ENCODE data around the gene OLFML2A.
"Not testable (repeated sequence)": the region's sequence is repeated elsewhere in the genome, so short reads cannot be mapped to it uniquely, and the experiment has no call there.

The OLFML2A gene

GRCh38 chr9:124831642-124832364 is 54.9 kb downstream of the OLFML2A start:
- no peak for DNase-seq

DNA sequence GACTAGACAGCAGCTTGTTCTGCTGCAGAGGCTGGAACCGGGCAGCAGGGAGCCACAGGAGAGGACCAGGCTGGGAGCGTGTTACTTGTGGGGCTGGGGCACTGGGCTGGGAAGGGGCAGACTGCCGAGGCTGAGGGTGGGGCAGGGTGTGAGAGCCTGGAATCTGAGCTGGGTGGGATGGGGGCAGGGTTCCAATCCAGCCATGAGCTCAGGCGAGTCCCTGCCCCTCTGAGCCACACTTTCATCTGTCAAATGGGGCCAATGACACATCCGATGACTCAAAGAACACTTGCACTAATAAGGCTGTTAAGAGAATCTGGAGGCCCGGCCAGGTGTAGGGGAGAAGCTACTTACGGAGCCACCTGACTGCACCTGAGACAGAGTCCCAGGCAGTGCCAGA is 57.7 kb downstream of the OLFML2A start:
- no peak for DNase-seq

DNA sequence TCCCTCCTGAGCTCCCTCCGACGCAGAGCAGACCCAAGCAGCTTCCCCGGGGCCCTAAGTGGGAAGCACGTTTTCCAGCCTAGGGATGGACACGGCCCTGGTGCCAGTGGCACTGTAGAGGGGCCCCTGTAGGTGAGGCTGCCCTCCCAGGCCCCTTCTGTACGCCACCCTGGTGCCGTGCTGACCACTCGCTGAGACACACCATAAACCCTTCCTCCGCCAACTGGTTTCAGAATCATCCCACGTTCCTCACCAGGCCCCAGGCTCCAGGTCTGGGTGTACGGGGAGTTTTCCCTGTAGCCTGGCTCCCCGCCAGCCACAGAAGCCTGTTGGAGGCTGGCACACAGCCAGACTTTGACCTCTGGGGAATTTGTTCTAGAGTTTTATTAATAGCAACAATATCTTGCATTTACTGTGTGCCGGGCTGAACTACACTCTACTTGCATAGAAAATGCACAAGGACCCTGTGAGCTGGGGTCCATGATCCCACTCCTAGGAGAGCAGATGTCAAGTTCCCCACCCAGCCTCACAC is 58.2 kb downstream of the OLFML2A start:
- peak; percentile 76 for DNase-seq

GRCh38 chr9:124838132-124838531 is 61.2 kb downstream of the OLFML2A start:
- DNase-seq: not testable (repeated sequence)

DNA sequence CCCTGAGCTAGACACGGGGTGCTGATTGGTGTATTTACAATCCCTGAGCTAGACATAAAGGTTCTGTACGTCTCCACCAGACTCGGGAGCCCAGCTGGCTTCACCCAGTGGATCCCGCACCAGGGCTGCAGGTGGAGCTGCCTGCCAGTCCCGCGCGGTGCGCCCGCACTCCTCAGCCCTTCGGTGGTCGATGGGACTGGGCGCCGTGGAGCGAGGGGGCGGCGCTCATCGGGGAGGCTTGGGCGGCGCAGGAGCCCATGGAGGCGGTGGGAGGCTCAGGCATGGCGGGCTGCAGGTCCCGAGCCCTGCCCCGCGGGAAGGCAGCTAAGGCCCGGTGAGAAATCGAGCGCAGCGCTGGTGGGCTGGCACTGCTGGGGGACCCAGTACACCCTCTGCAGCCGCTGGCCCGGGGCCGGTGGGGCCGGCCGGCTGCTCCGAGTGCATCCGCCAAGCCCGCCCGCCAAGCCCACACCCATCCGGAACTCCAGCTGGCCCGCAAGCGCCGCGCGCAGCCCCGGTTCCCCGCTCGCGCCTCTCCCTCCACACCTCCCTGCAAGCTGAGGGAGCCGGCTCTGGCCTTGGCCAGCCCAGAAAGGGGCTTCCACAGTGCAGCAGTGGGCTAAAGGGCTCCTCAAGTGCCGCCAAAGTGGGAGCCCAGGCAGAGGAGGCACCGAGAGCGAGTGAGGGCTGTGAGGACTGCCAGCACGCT is 61.8 kb downstream of the OLFML2A start:
- DNase-seq: not testable (repeated sequence)

DNA sequence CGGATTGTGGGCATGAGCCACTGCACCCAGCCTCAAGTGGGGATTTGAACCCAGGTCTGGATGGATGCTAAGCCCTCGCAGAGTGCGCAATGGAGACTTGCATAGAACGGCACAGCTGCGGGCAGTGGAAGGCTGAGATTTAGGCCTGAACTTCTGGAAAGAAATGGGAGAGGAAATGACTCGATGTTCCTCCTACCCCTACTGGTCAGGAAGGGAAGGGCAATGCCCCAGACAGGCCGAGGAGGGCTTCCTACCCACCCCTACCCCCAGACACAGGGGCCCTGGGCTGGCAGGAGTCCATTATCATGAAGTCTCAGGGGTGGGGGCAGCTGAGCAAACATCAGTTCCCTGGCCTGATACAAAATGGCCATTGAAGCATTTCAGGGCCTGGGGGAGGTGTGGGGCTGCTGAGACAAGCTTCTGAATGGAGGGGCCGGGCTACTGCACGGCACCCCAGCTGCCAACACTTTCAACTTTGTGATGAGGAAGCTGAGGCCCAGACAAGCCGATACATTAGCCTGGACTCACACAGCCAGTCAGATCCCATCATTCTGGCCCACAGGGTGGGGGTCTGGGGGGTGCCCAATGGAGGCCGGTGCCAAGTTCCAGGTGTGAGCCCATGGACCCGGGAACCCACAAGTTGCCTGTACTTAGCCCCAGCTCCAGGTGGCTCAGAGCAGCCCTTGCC is 62.8 kb downstream of the OLFML2A start:
- DNase-seq: no peak

- peak; percentile 47 for DNase-seq
These were observed 63.4 kb downstream of the OLFML2A start for GRCh38 chr9:124840300-124840833.

GRCh38 chr9:124841075-124841821 is 64.3 kb downstream of the OLFML2A start:
- DNase-seq: no peak

DNA sequence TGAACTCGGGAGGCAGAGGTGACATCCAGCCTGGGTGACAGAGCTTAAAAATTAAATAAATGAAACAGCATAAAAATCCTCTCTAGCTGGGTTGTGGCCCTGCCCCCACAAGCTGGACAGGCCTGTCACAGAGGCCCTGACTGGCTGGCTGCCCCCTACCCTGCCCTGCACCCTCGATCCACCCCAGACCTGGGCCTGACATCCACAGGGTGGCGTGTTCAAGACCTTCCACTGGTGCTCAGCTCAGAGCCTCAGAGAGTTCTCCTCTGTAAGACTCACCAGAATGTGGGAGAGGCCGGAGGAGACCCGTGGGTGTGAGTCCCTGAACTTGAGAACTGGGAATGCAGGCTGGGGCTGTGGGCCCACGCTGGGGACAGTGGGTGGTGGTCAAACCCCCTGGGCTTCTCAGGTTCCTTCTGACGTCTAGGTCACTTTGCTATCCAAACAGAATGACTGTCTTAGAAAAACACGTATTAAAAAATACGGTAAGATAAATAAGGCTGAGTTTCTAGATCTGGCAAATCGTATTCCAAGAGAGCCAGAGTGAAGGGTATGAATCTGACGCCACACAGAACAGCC is 66.6 kb downstream of the OLFML2A start:
- DNase-seq: no peak

GRCh38 chr9:124844291-124844690 is 67.4 kb downstream of the OLFML2A start:
- no peak for DNase-seq

- not testable (repeated sequence) for DNase-seq
These were observed 69.5 kb downstream of the OLFML2A start for GRCh38 chr9:124846467-124846866.

- DNase-seq: no peak
These were observed 70.0 kb downstream of the OLFML2A start for GRCh38 chr9:124846969-124847368.

- DNase-seq: no peak
These were observed 72.9 kb downstream of the OLFML2A start for GRCh38 chr9:124849801-124850200.

DNA sequence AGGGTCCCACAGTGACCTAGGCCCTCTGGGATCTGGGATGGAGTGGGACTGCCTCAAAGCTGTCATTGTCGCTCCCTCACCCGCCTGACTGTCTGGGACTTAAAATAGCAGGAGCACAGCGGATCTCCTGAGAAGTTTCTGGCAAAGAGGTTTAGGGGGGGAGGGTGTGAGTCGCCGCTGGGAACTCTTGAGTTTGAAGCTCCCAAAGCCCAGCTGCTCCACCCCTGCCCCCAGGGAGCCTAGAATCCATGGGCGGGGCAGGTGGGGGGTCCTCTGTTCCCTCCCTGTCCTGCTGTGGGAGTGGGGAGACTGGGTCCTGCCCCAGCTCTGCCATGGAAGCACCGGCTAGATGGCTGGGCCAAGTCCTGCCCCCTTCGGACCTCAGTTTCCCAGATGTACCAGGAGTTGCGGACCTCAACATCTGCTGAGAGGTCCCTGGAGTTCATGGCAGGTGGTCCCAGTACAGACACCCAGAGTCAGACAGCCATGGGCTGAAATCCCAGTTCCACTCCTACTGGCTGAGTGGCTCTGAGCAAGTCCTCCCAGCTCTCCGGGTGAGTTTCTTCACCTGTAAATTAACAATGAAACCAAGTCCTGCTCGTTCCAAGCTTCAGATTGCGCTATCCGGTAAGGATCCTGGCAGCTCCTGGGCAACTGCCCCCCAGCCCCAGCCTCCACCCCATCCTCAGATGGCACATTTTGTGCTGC is 75.3 kb downstream of the OLFML2A start:
- DNase-seq: no peak

DNA sequence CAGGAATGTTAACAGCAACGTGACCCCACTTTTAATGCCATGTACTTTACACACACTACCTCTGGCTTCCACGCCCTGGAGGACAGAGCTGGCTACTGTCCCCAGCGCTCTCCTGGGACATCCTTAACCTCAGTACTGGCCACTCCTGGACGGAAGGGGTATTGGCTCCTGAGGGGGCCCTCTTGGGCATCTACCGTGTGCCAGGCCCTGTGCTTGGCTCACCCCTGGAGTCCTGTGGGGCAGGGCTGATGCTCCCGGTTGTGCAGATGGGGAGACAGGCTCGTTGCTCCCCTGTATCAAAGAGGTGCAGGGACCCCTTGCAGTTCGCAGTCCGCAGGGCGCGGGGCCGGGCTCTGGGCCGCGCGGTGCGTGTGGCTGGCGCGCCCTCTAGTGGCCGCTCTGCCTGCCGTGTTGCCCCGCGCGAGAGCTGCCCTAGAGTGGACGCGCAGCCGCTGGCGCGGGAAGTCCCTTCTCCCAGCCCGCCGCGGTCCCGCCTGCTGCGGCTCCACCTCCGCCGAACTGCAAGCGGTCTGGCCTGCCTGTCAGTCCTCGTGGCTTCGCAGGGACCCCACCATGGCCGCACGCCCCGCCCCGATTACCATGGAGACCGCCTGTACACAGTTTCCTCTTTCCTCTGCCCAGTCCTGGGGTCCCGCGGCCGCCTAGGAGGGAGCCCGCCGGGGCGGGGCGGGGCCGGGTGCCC is 76.0 kb downstream of the OLFML2A start, which contains the start of gene WDR38:
WDR38 (plus strand) TSS at position 632 of the 703 bp plus-strand sequence. CDS start 72 bp downstream, outside the sequence.
- DNase-seq: peak; percentile 45

DNA sequence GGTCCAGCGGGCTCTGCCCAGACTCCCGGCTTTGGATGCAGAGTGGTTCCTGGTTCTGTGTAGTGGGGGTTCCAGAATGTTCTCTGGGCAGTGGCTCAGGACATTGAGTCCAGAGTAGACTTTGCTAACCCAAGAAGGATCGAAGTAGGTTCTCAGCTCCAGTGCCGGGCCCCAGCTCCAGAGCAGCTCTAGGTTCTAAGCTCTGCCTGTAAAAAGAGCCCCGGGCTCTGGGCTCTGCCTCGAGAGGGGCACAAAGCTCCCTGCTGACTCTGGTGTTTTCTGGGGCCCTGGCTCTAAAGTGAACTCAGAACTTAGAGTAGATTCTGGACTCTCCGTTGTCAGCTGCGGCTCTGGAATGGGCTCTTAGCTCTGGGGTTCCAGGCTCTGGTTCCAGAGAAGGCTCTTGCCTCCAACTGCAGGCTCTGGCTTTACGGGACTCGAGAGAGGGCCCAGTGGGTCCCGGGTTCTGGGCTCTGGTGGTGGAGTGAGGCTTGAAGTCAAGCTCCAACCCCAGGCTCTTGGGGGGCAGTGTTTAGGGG is 76.7 kb downstream of the OLFML2A start:
- no peak for DNase-seq

DNA sequence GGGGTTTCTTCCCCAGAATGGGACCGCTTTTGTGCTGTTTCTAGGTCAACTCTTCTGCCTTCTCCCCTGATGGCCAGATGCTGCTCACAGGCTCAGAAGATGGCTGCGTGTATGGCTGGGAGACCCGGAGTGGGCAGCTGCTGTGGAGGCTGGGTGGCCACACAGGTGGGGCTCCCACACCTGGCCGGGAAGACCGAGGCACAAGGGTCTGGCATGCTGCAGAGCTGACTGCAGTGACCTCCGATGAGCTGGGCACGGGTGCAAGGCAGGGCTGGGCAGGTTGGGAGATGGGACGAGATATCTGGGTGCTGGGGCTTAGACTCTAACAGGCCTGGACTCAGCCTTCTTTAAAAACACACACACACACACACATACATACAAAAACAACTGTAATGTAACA is 77.2 kb downstream of the OLFML2A start:
- DNase-seq: no peak

DNA sequence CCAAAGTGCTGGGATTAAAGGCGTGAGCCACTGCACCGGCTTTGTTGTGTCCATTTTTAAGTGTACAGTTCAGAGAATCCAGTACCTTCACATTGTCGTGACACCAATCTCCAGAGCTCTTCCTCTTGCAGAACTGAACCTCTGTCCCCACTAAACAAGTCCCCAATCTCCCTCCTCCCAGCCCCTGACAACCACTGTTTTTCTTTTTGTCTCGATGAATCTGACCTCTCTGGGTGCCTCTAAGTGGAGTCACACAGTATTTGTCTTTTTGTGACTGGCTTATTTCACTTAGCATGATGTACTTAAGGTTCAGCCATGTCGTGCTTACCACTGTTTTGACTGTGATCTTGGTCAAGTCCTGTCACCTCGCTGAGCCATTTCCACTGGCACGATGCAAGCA is 77.9 kb downstream of the OLFML2A start:
- DNase-seq: no peak

DNA sequence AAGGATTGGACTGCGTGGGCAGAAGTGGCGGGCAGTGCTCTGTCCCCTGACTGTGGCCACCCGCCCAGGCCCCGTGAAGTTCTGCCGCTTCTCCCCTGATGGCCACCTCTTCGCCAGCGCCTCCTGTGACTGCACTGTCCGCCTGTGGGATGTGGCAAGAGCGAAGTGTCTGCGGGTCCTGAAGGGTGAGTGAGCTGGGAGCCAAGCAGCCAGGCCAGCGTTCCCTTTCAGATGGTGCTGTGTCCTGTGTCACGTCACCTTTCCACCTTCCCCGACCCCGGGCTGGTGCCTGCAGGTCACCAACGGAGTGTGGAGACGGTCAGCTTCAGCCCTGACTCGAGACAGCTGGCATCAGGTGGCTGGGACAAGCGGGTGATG is 78.6 kb downstream of the OLFML2A start:
- no peak for DNase-seq

DNA sequence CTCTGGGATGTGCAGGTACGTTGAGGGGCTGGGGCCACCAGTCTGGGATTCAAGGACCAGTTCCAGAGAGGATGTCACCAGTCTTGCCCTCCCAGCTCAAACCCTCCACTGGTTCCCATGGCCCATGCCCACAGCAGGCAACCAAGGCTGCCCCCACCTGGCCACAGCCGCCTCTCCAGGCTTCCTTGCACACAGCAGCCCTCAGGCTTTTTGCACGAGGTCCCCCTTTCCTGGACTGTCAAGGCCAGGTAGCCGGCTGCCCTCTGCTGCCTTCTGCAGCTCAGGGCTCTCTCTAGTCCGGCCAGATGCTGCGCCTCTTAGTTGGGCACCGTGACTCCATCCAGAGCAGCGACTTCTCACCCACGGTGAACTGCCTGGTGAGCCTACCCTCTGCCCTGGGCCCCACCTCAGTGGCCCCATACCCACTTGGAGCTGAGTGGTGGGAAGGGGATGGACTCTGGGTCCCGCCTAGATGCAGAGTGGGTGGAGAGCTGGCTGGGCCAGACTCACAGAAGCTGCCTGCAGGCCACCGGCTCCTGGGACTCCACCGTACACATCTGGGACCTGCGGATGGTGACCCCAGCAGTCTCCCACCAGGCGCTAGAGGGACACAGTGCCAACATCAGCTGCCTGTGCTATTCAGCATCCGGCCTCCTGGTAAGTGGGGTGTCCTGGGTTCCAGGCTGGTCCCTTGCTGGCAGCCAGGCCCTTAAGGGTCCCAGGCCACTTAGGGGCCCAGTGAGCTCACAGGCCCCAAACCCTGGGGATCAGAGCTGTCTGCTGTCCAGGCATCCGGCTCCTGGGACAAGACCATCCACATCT is 79.2 kb downstream of the OLFML2A start:
- no peak for DNase-seq

All from NCI-H524 treated with DMSO at 0.1 percent for 48 hours (cell line).